DND-41 (cell line): ENCODE measurements around the gene VSX1.
A peak's percentile ranks its signal among the peaks of the same experiment; 100 is the strongest.

ENCODE experiments used
- CTCF ChIP-seq: IDR thresholded peaks from 2 replicates; pipeline ENCODE4 v1.5.1; 2012; ENCODE audit warnings: borderline replicate concordance, low read length, moderate library complexity, mild to moderate bottlenecking; ENCODE audit not compliant: poor library complexity, severe bottlenecking; ENCODE audit errors: extremely low read depth
- EZH2 ChIP-seq: IDR thresholded peaks from 3 replicates; pipeline ENCODE4 v1.6.1; 2012; ENCODE audit warnings: borderline replicate concordance, low read depth, mild to moderate bottlenecking, moderate library complexity, low read length, inconsistent platforms; ENCODE audit not compliant: severe bottlenecking

- TF ChIP-seq CTCF (peak; percentile 70), EZH2 (no peak)
These were observed 2.1 kb upstream of the VSX1 start for GRCh38 chr20:25083773-25084625.
